GM12872 (cell line): ENCODE data around the gene KCNN4.
A peak's percentile ranks its signal among the peaks of the same experiment; 100 is the strongest.

Source experiments
- CTCF ChIP-seq: IDR thresholded peaks from 3 replicates; pipeline ENCODE4 v1.5.1; 2011; ENCODE audit warnings: low read depth, mild to moderate bottlenecking, low read length, moderate library complexity; ENCODE audit not compliant: insufficient read depth

Gene KCNN4

DNA sequence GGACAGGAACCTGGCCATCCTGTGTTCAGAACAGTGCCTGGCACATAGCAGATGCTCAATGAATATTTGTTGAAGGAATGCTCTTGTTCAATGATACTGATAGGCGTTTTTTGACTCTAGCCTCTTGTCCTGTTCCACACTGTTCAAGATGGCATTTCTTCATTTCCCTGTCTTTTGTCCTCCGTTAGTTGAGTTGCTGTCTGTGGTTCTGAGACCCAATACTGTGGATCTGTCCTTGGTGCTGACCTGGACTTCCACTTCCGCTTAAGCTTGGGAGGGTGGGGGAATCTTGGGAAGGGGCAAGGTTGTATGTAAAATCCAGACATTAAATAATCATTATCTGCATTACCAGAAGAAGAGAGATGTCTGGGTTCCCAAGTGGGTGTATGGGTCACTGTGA lies 8.3 kb upstream of the KCNN4 start:
- TF ChIP-seq CTCF, result no peak

DNA sequence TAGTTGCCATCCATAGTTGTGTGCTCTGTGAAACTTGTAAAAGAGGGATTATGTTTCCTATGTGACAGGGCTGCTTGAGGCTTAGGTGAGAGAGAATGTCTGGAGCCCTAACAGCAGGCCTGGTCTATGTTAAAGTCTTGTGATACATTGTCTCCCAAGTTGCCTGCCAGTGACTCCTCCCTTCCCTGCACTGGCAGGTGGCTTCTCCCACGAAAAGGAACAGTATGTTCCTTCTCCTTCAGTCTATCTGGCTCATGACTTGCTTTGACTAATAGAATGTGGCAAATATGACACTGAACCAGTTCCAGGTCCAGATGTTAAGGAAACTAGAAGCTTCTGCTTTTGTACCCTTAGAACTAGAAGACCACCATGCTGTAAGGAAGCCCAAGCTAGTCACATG lies 5.9 kb upstream of the KCNN4 start:
- TF ChIP-seq CTCF, result no peak

- TF ChIP-seq CTCF, result peak; percentile 100
Observed at GRCh38 chr19:43784981-43785808, 4.4 kb upstream of the KCNN4 start.

DNA sequence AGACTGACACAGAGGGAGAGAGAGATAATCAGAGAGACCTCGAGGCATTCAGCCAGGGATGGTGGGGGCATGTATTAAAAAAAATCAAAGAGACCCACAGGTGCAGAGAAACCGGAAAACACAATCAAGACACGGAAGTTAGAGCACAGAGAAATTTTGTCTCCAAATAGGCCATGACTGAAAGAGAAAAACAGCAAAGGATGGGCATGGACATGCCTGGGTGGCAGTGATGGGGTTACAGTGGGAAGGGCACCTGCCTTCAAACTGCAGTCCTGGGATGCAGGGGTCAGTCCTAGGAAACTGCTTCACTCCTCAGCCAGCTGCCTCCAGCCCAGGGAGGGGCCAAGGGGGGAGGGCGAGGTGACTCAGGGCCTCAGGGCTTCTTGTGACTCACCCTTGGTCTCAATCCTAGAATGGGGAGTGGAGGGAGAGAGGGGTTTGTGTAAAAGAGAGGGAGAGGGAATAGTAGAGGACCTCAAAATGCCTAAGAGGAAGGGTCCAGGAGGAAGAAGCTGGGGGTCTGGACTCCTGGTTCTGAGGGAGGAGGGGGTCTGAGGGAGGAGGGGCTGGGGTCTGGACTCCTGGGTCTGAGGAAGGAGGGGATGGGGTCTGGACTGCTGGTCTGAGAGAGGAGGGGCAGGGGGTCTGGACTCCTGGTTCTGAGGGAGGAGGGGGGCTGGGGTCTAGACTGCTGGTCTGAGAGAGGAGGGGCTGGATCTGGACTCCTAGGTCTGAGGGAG lies 3.6 kb upstream of the KCNN4 start:
- TF ChIP-seq CTCF, result no peak

- no peak for TF ChIP-seq CTCF
Observed at GRCh38 chr19:43783636-43784035, 2.9 kb upstream of the KCNN4 start.

DNA sequence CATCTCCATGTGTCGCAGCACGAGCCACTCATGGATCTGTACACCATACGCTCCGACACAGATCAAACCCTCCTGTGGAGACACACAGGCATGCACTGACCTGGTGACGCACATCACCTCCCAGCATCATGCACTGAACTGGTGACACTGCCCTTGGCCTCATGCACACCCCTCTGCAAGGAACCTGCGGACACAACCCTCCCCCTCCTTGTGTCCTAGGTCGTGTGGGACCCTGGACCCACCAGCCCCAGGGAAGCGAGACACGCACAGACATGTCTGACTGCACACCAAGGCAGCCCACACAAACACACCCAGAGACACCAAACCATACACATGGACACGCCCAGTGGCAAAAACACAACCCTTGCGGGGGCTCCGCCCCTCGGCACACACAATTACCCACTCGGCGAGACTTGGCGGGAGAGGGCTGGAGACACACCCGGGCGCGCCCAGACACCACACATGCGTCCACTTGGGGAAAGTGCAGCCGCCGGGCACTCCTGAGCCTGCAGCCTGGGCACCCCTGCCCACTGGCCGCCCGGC lies 2.0 kb upstream of the KCNN4 start:
- no peak for TF ChIP-seq CTCF

GRCh38 chr19:43782311-43782660 lies 1.5 kb upstream of the KCNN4 start:
- TF ChIP-seq CTCF, result no peak
